Uterus (tissue), 4 donors: ENCODE data around the gene AJAP1. TPM values are rescaled to one million over a fixed set of nuclear protein-coding genes. Genes with fewer than 3 reads are reported as not detected.

ENCODE experiments used
- DNase-seq, 2 donors: peaks; one replicate each; pipeline ENCODE4 v3.0.0-alpha.2; 2019 to 2020
- H3K27ac ChIP-seq, 2 donors: fragments of 200-600 bp; sonication (generic); 1 replicate in 1 of 2; 2 replicates in 1 of 2; pipeline ENCODE4 v1.5.1; 2016 to 2018
- H3K27me3 ChIP-seq, 2 donors: fragments of 200-600 bp; sonication (generic); one replicate each; pipeline ENCODE4 v1.5.1; 2018 to 2019; ENCODE audit warnings: control low read depth in 1 of 2
- H3K36me3 ChIP-seq, 2 donors: fragments of 200-600 bp; sonication (generic); one replicate each; pipeline ENCODE4 v1.5.1; 2019; ENCODE audit warnings: control low read depth in 1 of 2
- H3K4me1 ChIP-seq, 2 donors: fragments of 200-600 bp; sonication (generic); one replicate each; pipeline ENCODE4 v1.5.1; 2018 to 2019; ENCODE audit warnings: control low read depth in 1 of 2
- H3K4me3 ChIP-seq, 2 donors: fragments of 200-600 bp; sonication (generic); 1 replicate in 1 of 2; 2 replicates in 1 of 2; pipeline ENCODE4 v1.5.1; 2018 to 2019; ENCODE audit warnings: mild to moderate bottlenecking in 1 of 2
- H3K9me3 ChIP-seq, 2 donors: fragments of 200-600 bp; sonication (generic); one replicate each; pipeline ENCODE4 v1.5.1; 2019; ENCODE audit warnings: control low read depth in 1 of 2
- POLR2A ChIP-seq, 2 donors: fragments of 450-650 bp; IDR thresholded peaks; one replicate each; pipeline ENCODE4 v1.6.1; 2016; ENCODE audit warnings: antibody characterized with exemption in 2 of 2, mild to moderate bottlenecking in 1 of 2, moderate library complexity in 1 of 2
- intact Hi-C: fragments of 100-400 bp; cut with DNase I; formaldehyde crosslinking; loops from one replicate; pipeline ENCODE4 v1.15.1; 2023; ENCODE audit warnings: low total_unique reads
- total RNA-seq, 4 donors: library from RNA; depleted of rRNA in 3 of 4; stranded (reverse); fragments of >200 nt in 3 of 4; gene quantifications; one replicate each; pipeline versions ENCODE4 v1.1.0 to v1.2.4, GENCODE V29; 2014 to 2023
- TF ChIP-seq, protein P1 (sequence below), 4 experiments: fragments of 200-600 bp in 2 of 4; fragments of 450-650 bp in 2 of 4; sonication (generic) in 2 of 4; IDR thresholded peaks; one replicate each; pipeline ENCODE4 v1.5.1; 2016 to 2019; ENCODE audit warnings: antibody characterized with exemption in 4 of 4, mild to moderate bottlenecking in 2 of 4, moderate library complexity in 1 of 4
- donor health status: DM: yes; HTN: yes; CAD: no.

AJAP1 gene
- total RNA-seq, 4 donors from 2014 or later, result 0.97 to 2.7 (median 2.0) TPM; not detected in 1

DNA sequence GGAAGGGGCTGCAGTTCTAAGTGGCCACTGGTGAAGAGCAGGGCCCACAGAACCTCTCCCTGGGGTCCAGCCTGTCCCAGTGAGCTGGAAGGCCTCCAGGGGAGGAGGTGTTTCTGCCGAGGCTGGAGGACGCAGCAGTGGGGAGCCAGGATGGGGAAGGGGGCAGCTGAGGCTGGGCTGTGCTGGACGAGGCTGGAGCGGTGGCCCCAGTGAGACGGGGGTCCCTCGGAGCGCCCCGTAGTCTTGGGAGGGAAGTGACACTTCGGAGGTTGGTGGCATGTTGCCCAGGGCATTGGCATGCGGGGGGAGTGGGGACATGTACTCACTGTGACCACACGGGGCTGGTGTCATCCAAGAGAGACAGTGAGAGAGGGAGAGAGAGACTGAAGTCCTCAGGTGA is 33.5 kb downstream of the AJAP1 start:
- H3K4me1 ChIP-seq, result no peaks in the 10 kb centered on the region
- no peaks in the 10 kb centered on the region for H3K27me3 ChIP-seq
- intact Hi-C loops, result no loop called here
- H3K4me3 ChIP-seq, result no peak overlapping the region
- TF ChIP-seq POLR2A (IDR thresholded peaks at IDR 0.05), result no peak
- no peak for DNase-seq
- H3K27ac ChIP-seq, result no peak overlapping the region
- no peaks in the 10 kb centered on the region for H3K36me3 ChIP-seq
- H3K9me3 ChIP-seq, result no peaks in the 10 kb centered on the region

DNA sequence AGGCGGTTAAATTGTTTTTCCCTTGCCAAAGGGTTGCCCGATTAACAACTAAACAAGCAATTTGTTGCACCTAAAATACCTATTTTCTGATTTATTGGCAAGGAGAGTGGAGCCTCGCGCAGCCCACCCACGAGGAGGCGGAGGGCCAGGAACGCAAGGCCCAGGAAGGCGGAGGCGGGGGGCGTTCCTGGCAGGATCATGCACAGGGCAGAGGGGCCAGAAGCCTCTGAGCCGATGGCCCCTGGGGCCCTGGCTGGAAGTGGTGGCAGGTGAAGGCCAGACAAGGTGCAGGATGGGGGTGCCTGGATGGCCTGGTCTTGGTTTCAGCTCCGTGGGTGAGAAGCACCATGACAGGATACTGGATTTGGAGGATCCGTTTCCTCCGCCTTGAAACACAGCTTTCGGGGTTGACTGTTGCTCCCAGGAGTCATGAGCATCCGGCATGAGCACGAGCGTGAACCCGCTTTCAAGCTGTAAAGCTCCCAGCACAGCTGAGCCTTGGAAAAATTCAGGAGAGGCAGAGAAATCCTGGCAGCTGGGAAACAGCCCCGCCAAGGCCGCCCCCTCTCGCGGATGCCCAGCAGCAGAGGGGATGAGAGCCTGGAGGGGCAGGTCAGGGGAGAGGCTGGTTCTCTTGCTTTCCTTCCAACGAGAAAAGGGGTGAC is 35.0 kb downstream of the AJAP1 start:
- intact Hi-C loops, result no loop called here

DNA sequence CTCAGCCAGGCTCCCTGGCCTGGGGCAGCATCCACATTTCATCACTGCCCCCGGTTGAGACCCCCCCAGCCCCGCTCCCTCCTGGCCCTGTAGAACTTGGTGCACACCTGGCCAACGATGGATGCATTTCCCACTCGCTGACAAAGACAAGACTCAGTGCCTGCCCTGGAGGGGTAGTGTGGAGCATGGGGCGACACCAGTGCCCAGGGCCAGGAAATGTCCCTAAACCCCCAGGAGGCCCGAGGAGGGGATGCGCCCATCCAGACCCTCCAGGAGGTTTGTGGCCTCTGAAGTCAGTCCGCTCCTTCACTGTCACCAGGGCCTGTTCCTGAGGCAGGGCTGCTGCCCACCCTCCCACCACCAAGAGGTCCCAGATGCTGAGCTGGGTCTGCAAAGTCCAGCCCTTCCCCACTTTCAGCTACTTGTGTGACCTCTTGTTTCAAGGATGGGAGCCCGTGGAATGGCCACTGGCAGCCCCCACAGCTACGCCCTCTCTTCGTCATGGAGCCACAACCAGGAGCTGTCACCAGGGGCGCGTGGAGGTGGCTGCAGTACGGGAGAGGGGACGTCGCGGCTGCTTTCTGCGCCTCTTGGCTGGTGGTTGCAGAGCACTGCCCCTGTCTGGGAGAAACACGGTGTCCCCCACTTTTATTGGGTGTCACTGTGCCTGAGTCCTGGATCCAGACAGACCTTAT is 35.7 kb downstream of the AJAP1 start:
- TF ChIP-seq, protein P1, sequence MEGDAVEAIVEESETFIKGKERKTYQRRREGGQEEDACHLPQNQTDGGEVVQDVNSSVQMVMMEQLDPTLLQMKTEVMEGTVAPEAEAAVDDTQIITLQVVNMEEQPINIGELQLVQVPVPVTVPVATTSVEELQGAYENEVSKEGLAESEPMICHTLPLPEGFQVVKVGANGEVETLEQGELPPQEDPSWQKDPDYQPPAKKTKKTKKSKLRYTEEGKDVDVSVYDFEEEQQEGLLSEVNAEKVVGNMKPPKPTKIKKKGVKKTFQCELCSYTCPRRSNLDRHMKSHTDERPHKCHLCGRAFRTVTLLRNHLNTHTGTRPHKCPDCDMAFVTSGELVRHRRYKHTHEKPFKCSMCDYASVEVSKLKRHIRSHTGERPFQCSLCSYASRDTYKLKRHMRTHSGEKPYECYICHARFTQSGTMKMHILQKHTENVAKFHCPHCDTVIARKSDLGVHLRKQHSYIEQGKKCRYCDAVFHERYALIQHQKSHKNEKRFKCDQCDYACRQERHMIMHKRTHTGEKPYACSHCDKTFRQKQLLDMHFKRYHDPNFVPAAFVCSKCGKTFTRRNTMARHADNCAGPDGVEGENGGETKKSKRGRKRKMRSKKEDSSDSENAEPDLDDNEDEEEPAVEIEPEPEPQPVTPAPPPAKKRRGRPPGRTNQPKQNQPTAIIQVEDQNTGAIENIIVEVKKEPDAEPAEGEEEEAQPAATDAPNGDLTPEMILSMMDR (IDR thresholded peaks at IDR 0.05), result no peak
- TF ChIP-seq POLR2A (IDR thresholded peaks at IDR 0.05), result no peak
- H3K36me3 ChIP-seq, result no peaks in the 10 kb centered on the region

More for the DNA sequence above, 35.0 kb downstream of the AJAP1 start:
- no peaks in the 10 kb centered on the region for H3K4me1 ChIP-seq
- H3K4me3 ChIP-seq, result no peak overlapping the region
- H3K9me3 ChIP-seq, result no peaks in the 10 kb centered on the region
- H3K27ac ChIP-seq, result no peak overlapping the region
- DNase-seq, result no peak
- H3K27me3 ChIP-seq, result no peaks in the 10 kb centered on the region
- no peak for TF ChIP-seq POLR2A (IDR thresholded peaks at IDR 0.05)
- TF ChIP-seq, protein P1 (IDR thresholded peaks at IDR 0.05), result no peak
- no peaks in the 10 kb centered on the region for H3K36me3 ChIP-seq

DNA sequence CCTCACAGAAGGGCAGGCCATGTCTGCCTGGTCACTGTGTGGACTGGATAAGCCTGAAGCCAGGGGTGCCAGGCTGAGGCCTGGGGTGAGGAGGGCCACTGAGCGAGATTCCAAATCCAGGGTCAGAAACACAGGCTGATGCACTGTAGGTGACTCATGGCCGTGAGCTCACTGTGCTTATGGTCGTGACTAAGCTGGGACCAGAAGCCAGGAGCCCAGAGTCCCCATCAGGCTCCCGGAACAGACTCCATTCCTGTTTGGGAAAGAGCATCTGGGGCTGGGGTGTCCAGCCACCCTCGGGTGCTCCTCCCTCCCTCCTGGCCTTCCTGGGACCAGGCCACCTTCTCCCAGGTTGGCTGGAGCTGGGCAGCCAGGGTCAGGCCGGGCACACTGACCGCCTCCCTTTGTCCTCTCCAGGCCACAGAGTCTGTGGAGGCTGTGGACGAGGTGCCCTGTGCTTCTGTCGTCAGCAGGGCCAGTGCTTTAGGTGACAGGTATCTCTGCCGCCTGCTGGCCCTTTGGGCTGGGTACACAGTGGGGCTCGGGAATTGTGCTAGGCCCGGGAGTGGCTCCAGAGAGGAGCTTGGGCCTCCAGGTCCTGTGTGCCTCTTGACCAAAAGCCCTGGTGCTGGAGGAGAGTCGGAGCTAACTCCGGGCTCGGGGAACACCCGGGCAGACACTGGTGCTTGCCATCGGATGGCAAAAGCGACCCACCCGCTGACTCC is 36.7 kb downstream of the AJAP1 start:
- intact Hi-C loops, result no loop called here
- Histone ChIP-seq H3K27me3 (no peaks in the 10 kb centered on the region), H3K4me1 (no peaks in the 10 kb centered on the region), H3K36me3 (no peaks in the 10 kb centered on the region), H3K9me3 (no peaks in the 10 kb centered on the region), H3K27ac (no peak overlapping the region), H3K4me3 (no peak overlapping the region)
- DNase-seq, result no peak
- no peak for TF ChIP-seq POLR2A (IDR thresholded peaks at IDR 0.05)
- TF ChIP-seq, protein P1 (IDR thresholded peaks at IDR 0.05), result no peak

More for the DNA sequence above, 35.7 kb downstream of the AJAP1 start:
- no peak for DNase-seq
- H3K4me3 ChIP-seq, result no peak overlapping the region
- intact Hi-C loops, result no loop called here
- H3K9me3 ChIP-seq, result no peaks in the 10 kb centered on the region
- H3K27ac ChIP-seq, result no peak overlapping the region
- no peaks in the 10 kb centered on the region for H3K4me1 ChIP-seq
- H3K27me3 ChIP-seq, result no peaks in the 10 kb centered on the region

DNA sequence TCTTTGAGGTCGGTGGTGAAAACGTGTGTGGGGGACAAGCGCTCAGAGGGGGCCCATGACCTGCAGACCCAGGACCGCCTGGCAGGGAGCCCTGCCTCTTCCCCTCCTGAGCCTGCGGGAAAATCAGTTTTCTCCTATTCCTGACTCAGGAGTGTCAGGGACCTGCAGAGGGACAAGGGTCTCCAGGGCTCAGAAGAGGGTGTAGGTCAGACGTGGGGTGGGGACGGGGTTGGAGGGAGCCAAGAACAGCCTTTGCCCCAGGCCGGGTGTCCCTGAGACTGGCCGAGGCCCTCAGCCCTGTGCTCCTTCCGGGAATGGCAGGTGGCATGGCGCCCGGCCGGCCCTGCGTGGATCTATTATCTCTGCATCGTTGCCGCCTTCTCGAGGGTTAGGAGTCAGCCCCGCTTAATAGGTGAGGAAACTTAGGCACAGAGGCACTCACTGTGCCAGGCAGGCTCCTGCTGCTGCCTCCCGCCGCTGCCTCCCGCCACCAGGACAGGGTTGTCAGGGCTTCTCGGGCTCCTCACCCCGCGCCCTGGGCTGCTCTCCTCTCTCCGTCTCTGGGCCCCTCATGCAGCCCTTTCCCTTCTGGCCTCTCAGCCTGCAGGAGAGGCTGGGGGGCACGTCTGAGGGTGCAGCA is 37.5 kb downstream of the AJAP1 start:
- TF ChIP-seq, protein P1 (IDR thresholded peaks at IDR 0.05), result no peak
- no peak for TF ChIP-seq POLR2A (IDR thresholded peaks at IDR 0.05)
- DNase-seq, result no peak
- Histone ChIP-seq H3K4me1 (no peaks in the 10 kb centered on the region), H3K27me3 (no peaks in the 10 kb centered on the region), H3K9me3 (no peaks in the 10 kb centered on the region), H3K27ac (no peak overlapping the region), H3K4me3 (no peak overlapping the region), H3K36me3 (no peaks in the 10 kb centered on the region)
- intact Hi-C loops, result no loop called here
